ENCODE measurements around the gene LARGE1. TPM values are rescaled to one million over a fixed set of nuclear protein-coding genes. Genes with fewer than 3 reads are reported as not detected.
"Not testable (repeated sequence)": the region's sequence is repeated elsewhere in the genome, so short reads cannot be mapped to it uniquely, and the experiment has no call there.

LARGE1 gene
- total RNA-seq, 1 donor from 2014 or later = 4.6 TPM

DNA sequence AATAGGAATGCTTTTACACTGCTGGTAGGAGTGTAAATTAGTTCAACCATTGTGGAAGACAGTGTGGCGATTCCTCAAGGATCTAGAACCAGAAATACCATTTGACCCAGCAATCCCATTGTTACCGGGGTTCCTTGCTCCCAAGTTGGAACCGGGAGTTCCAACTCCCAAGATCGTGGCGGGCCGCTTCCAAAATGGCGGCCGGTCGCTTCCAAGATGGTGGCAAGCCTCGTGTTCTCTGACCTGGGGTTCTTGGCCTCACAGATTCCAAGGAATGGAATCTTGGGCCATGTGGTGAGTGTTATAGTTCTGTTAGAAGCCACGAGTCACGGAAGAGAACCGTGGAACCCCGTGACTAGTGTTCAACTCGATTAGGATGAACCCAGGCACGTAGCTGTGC lies 62.5 kb downstream of the LARGE1 start:
- not testable (repeated sequence) for DNase-seq (ENCODE audit: low read depth in 2 of 2)

DNA sequence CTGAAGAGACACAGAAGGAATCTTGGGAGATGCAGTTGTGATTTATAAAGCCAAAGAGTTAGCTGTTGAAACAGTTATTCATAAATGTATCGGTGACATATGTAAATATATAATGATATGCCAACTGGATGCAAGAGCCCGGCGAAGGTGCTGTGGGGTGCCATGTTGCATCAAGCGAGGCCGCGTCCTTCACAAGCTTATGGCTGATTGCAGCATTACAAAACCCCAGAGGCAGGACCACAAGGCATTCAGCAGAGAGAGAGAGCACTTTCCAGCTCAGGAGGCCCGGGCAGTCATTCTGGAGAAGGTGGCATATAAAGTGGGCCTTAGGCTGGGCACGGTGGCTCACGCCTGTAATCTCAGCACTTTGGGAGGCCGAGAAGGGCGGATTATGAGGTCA lies 65.6 kb downstream of the LARGE1 start:
- no peak for DNase-seq (ENCODE audit: low read depth in 2 of 2)

DNA sequence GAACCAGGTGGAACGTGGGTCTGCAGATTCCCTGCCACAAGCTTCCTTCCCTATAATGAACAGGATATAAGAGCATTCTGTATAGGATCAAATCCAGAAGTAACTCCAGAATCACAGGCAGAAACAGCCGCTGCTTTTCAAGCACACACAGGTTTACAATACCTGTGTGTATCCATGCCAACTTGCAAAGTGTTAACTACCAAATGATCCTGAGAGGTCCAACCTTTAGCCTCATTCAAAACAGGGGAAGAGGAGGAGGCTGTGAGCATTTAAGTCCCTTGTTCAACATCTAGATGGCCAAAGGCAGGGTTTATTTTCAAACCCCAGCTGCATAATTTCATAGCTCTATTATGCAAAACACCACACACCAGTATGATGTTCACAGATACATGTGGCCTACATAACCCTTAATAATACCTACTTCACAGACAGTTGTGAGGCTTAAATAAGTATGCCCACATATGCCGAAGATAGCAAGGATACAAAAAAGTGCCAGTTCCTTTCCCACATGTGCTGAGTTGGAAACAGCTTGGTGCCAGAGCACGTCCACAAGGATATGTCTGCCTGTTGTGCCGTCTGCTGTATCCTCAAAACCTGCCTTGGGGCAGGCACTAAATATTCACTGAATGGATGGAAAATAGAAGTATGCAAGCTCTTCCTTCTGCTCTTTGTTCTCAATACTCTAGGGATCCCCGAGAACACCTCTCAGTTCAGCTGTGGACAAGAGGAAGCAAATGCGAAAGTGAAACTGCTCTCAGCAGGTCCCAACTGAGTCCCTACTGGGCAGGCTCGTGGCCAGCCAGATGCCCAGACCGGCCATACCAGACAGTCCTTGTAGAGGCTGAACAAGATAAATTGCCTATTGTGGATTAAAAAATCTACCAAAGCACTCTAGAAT lies 66.8 kb downstream of the LARGE1 start:
- peak; percentile 21 to 84 for DNase-seq (ENCODE audit: low read depth in 2 of 2)

DNA sequence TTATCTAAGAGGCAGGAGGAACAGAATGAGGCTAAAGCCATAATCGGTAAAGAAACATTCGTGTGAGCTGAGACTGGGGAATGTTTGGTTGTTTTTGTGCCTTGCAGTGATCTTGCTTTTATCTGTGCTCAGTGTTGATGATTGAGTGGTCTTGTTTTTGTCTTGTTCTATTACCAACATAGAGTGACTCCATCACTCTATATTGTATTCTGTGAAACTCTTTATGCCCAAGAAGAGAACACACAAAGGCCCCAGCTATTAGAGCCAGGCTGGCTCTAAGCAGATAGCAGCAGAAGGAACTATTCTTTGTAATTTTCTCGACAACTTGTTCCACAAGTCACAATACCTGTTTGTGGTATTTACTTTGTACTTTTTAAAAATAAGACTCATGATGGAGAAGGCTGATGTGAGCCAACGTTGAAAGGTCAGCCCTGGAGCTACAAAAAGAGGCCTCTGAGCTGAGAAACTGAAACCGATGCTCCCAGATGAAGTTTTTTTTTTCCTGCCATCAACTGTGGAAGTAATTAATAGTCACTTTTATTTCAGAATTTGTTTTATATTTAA lies 68.4 kb downstream of the LARGE1 start:
- DNase-seq (ENCODE audit: low read depth in 2 of 2) = no peak

DNA sequence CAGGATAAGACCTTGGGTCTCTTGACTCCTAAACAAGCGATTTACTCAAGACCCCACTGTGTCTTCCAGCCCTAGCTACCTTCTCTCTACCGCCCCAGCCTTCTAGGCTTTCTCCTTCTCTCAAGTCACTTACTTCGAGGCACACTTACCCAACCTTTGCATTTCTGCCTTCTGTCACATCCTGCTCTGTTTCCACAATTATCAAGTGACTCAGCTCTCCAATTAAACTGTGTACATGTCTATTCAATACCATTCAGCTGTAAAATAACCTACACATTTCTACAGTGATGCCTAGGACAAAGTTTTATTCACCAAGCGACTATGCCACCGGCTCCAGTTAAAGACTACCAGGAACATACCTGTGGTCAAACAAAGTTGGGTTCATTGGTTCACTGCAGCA lies 69.0 kb downstream of the LARGE1 start:
- no peak for DNase-seq (ENCODE audit: low read depth in 2 of 2)

DNA sequence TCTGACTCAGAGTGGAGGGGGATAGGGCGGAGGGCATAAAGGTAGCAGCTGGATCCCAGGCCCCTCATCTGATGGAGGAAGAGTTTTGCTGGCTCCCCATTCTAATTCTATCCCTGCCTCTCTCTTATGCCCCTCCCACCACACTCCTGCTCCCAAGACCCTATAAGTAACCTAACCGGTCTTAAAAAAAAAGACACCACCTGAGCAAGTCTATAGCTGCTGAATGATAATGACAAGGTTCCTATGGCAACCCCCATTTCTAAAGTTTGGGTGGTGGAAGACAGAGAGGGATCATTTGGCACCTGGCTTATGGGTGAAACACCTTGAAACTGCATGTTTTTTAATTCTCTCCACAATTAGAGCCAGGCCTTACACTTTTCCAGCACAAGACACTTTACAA lies 69.6 kb downstream of the LARGE1 start:
- DNase-seq (ENCODE audit: low read depth in 2 of 2) = no peak

DNA sequence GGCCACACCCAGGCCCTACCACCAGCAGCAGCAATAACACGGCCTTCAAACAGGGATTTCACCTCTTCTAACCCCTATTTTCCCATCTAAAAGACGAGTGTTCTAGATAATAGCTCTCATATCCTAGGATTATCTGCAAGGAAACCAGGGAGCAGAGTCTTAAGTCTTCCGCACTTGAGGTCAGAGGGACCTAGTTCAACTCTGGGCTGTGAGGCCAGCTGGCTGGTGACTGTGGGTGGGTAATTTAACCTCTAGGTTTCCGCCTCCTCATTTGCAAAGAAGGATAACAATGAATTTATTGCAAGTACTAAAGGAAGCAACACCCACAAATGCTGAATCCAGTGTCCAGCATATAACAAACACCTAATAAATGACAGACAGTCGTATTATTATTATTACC lies 70.1 kb downstream of the LARGE1 start:
- DNase-seq (ENCODE audit: low read depth in 2 of 2) = no peak

DNA sequence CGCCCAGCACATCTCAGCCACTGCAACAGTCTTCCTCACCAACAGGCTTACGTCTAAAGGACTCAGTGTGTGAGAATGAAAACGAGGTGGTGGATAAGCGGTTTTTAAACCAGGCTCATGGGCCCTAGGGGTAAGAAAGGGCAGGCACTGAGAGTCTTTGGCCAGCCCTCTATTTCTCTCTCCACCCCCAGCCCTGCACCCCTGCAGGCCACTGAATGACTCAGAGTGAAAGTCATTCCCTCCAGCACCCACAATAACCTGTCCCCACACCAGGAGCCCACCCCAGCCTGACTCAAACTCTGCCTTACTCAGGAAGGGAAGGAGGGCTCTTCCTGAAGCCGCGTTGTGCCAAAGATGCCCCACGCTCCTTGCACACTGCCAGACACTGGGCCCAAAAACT lies 72.0 kb downstream of the LARGE1 start:
- no peak for DNase-seq (ENCODE audit: low read depth in 2 of 2)

DNA sequence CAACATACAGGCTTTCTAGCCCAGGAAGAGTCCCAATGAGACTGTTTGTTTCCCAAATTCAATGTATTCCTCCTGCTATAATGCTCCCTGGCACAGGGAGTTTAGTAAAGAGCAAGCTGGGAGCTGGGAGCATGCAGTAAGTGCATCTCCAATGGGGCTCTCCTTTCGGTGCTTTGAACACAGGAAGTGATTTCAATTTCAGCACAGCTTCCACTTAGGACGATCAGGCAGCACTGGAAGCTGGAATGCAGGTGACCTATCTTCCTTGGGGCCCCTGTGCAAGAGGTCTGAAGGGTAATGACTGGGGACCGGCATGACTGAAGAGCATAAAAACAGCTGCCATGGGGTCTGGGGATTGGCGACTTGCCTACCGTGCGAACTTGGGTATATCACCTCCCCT lies 76.0 kb downstream of the LARGE1 start:
- DNase-seq (ENCODE audit: low read depth in 2 of 2) = no peak

DNA sequence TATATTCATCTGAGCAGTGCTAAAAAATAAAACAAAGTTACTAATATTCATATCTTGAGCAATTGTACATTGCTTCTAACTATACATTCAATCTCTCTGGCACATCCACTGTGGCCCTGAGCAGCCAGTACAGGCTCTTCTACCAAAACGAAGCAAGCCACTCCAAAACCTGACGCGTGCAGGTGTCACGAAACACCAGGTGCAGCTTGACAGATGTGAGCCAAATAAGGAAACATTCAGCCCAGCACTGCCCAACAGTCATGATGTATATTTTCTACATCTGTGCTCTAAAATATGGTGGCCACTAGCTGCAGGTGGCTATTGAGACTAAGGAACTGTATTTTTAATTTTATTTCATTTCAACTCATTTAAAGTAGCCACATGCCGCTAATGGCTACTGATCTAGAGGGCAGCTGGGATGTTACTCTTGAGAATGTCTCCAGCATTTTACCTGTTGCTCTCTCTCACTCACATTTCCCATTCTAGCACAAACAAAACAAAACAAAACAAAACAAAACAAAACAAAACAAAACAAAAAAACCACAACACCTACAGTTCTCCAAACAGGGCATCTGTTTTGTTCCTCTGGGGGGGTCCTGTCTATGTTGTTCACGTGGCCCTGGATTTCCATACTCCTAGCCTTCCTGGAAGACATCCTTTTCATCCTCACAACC lies 77.7 kb downstream of the LARGE1 start:
- DNase-seq (ENCODE audit: low read depth in 2 of 2) = no peak

DNA sequence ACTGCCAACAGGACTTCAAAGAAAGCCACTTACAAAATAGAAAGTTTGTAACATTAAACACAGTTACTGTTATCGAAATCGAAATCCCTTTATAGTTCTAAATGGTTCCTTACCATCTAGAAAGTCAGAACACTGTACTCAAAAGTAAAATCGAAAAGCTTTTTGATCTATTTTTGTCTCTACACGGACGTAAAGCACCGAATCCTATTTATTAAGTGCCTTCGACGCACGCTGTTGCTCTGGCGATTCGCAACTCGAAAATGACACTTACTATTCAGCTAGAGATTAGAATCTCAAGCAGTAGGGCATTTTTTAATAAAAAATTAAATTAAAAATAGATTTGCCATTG lies 78.3 kb downstream of the LARGE1 start:
- DNase-seq (ENCODE audit: low read depth in 2 of 2) = no peak

DNA sequence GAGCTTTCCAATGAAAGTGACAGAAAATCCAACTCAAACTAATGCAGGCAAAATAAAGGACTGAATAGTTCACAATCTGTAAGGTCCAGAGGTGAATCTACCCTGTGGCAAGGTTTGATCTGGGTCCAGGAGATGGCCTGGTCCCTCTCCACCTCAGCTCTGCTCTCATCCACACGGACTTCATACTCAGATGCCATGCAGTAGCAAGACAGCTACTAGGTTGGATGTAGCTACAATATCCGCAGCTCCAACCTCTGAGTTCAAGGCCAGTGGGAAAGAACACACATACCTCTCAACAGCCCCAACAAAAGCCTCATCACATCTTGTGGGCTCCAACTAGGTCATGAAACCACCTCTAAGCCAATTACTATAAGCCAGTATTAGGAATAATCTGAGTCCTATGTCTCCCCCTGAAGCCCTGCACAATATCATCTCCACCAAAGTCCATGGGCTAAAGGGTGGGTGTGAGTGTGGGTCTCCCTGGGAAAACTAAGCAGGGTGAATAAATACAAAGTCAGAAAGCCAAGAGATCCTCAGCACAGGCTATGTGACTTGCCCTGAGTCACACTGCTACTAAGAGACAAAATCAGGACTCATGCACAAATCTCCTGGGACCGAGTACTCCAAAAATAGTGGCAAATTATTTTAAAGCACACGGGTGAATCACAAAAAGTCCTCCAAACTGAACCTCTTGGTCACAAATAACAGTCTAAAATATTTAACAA lies 78.8 kb downstream of the LARGE1 start:
- DNase-seq (ENCODE audit: low read depth in 2 of 2) = no peak

DNA sequence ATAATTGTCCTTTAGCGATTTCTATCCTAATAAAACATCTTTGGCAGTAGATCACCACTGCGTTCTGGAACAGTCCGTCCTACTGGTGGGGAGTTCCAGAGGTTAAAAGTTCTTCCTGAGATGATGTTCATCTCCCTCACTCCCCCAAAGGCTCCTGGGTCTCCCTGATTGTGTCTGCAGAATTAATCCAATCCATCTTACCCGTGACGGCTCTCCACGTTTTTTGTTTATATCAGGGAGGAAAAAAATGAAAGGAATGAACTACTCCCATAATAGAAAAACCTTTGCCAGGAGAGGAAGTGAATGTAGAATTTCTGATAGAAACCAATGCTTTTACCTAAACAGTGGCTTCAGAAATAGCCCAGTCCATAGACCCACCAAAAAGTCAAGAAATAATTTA lies 81.6 kb downstream of the LARGE1 start:
- no peak for DNase-seq (ENCODE audit: low read depth in 2 of 2)

DNA sequence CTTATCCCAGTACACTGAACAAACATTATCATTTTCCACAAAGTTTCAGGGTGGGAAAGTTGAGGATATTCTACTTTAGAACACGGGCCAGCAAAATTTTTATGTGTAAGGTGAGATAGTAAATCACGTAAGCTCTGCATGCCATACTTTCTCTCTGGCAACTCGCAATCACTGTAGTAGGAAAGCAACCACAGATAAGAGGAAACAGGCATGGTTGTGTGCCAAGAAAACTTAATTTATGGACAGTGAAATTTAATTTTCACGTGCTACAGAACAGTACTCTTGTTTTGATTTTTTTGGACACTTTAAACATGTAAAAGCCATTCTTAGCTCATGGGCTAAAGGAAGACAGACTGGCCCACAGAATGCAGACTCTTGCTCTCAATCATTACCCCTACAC lies 82.5 kb downstream of the LARGE1 start:
- peak in 1 of 2 donors; percentile 62 for DNase-seq (ENCODE audit: low read depth in 2 of 2)

DNA sequence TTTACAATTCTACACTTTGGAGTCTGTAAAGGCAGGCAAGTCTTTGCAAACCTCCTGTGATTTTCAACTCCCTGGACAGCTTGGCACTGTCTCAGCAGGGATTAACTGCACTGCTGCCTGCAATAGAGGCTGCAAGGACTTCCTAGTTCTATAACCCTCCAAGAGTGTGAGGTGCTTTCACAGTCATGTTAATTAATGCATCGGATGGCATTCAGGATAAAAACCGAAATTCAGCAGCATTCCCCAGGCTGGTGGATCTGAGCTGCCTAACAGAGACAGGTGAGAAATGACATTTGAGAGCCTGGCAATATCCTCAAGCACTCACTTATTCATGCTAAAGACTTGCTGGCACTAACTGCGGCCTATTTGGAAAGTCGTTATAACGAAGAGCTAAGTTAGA lies 85.0 kb downstream of the LARGE1 start:
- DNase-seq (ENCODE audit: low read depth in 2 of 2) = no peak

DNA sequence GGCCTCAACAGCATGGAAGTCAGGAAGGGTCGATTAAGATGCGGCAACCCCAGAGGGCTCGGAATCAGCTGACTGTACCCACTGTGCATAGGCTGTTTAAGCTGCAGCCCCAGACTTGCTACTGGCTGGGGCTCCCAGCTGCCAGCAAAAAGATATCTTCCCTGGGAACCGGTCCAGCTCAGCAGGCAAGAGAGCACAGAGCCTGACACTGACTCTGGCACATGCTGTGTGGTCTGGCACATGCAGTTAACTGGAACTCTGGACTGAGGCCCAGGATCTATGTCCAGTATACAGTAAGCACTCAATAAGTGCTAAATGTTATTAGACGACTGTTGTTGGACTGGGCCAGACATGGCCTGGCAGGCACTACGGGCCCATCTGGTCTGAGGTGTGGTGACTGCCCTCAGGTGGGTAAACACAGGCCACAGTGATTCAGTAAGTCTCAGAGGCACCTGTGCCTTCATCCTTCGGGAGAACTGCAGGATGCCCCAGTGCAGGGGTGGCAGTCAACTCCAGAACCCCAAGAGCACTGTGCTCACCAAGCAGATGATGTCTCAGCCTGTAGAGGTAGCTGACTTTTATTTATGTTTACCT lies 87.6 kb downstream of the LARGE1 start:
- no peak for DNase-seq (ENCODE audit: low read depth in 2 of 2)

DNA sequence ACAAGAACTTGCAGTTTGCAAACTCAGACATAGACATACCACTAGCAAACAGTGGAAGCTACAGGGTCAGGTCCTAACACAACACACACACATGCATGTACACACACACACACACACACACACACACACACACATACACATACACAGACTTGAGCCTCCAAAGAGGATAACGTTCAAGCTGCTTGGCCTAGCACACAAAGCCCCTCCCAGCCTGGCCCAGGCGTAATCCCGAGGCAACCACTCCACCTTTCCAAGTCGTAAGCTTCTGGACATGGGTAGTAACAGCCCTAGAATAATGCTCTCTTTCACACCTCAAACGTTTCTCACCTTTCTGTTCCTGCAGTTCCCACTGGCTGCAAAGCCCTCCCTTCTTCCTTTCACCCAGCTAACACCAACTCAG lies 88.6 kb downstream of the LARGE1 start:
- DNase-seq (ENCODE audit: low read depth in 2 of 2) = no peak

DNA sequence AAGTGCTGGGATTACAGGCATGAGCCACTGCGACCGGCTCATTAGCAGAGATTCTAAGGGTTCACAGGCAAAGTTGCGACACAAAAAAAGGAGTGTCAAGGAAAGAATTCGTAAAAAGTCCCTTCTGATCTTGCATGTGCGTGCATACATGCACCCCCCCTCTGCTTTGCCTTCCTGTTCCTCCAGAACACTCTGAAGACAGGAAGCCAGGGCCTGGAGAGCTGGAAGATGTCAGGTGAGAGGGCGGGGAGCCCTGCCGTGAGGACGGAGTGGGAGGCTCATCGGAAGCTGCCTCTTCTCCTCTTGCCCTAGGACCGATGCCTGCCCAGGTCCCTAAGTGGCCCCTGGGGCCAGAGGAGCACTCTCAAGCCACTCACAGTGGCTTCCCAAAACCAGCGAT lies 89.1 kb downstream of the LARGE1 start:
- no peak for DNase-seq (ENCODE audit: low read depth in 2 of 2)

DNA sequence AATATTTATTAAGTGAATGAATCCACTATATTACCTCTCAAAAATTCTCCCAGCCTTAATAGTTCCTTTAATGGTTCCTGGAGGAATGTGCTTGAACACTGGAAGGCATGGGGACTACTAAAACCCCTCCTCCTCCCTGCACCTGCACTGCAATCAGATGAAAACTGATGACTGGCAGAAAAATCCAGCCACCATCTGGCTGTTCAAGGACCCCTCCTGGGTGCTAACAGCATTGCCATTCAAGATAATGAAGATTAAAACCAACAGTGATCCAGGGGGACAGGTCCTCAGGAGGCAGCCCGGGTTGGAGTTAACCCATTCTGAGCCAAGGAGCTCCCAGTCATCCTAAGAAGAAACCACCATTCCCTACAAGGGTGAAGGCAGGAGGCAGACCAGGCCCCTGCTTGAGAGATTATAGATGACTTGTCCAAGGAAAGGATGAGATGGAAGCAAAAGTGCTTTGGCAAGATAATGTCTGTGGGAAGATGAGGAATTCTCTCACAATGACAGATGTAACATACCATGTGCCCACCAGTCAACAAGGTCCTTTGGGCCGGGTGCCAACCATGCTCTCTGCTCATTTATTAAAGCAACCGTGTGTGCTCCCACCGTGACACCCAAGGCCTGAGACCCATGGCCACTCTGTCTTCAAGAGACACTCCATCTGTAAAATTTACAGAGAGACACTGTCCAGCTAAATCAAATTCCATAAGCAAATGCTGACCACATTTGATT lies 90.6 kb downstream of the LARGE1 start:
- DNase-seq (ENCODE audit: low read depth in 2 of 2) = no peak

DNA sequence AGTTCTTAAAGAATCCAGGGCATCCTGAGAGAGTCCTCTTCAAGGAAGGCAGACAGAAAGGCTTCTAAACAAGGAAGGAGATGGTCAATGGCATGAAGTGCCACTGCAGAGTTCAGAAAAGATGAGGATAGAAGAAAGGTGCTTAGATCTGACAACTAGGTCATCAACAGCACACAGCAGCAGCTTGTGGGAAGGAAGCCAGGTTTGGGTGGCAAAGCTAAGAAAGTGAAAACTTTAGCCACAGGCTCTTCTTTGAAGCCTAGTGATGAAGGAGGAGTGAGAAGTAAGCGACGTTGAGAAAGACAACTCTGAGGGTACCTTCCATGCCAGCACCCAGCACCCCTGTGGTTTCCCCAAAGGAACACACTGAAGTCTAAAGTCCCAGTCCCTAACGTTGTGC lies 92.0 kb downstream of the LARGE1 start:
- no peak for DNase-seq (ENCODE audit: low read depth in 2 of 2)

DNA sequence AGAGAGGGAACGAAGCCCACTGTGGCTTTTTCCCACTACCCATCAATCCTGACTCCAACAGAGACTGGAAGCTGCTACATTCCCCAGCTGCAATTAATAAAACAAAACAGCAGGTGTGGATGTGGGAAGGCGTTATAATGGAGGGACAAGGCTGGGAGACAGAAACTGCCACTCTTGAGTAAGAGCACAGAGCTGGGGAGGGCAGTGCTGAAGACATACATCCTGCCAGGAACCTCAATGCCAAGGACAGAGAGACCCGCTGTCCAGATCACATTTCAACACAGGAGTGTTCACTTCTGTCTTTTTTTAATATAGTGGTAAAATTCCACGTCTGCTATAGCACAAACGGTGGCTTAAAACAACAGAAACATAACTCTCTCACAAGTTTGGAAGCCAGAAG lies 94.5 kb downstream of the LARGE1 start:
- no peak for DNase-seq (ENCODE audit: low read depth in 2 of 2)
